HepG2 (cell line): ENCODE results near the gene PRDM10. TPM values are rescaled to one million over a fixed set of nuclear protein-coding genes. Genes with fewer than 3 reads are reported as not detected.
A peak's percentile ranks its signal among the peaks of the same experiment; 100 is the strongest.

Experiments
- AGO1 ChIP-seq: fragments of 200-400 bp; formaldehyde crosslinking; IDR thresholded peaks from 2 replicates; pipeline ENCODE4 v1.6.1; 2017; ENCODE audit warnings: mild to moderate bottlenecking, low read depth, low read length, moderate library complexity; ENCODE audit not compliant: poor library complexity, severe bottlenecking
- AHR ChIP-seq: IDR thresholded peaks from 2 replicates; pipeline ENCODE4 v1.6.1; 2018; ENCODE audit warnings: missing genetic modification reagents, missing compliant biosample characterization
- BRCA1 ChIP-seq: sonication (generic); formaldehyde crosslinking; IDR thresholded peaks from 2 replicates; pipeline ENCODE4 v1.4.0; 2020; ENCODE audit warnings: missing genetic modification reagents
- E2F5 ChIP-seq: sonication (generic); formaldehyde crosslinking; conservative IDR thresholded peaks from 2 replicates; pipeline ENCODE4 v1.4.0; 2020; ENCODE audit warnings: missing genetic modification reagents
- IRF1 ChIP-seq: sonication (generic); formaldehyde crosslinking; IDR thresholded peaks from 2 replicates; pipeline ENCODE4 v1.4.0; 2020; ENCODE audit warnings: low read depth, mild to moderate bottlenecking, missing genetic modification reagents
- NR3C1 ChIP-seq: sonication (generic); formaldehyde crosslinking; IDR thresholded peaks from 2 replicates; pipeline ENCODE4 v1.4.0; 2020; ENCODE audit warnings: missing genetic modification reagents
- PCBP2 ChIP-seq: fragments of 200-400 bp; formaldehyde crosslinking; optimal IDR thresholded peaks from 2 replicates; pipeline ENCODE3; 2018; ENCODE audit warnings: low read length, low read depth; ENCODE audit not compliant: poor library complexity, severe bottlenecking
- PREB ChIP-seq: sonication (generic); formaldehyde crosslinking; IDR thresholded peaks from 2 replicates; pipeline ENCODE4 v1.4.0; 2020; ENCODE audit warnings: missing genetic modification reagents
- SMAD1 ChIP-seq: sonication (generic); formaldehyde crosslinking; IDR thresholded peaks from 2 replicates; pipeline ENCODE4 v1.4.0; 2020; ENCODE audit warnings: missing genetic modification reagents, low read depth, mild to moderate bottlenecking, borderline replicate concordance
- ZBTB39 ChIP-seq: sonication (generic); formaldehyde crosslinking; IDR thresholded peaks from 2 replicates; pipeline ENCODE4 v1.5.0; 2020; ENCODE audit warnings: missing genetic modification reagents
- ZFP36L1 ChIP-seq: sonication (generic); formaldehyde crosslinking; IDR thresholded peaks from 2 replicates; pipeline ENCODE4 v1.8.0; 2022; ENCODE audit warnings: mild to moderate bottlenecking, missing genetic modification reagents, moderate library complexity
- ZNF205 ChIP-seq: IDR thresholded peaks from 2 replicates; pipeline ENCODE4 v1.6.1; 2018; ENCODE audit warnings: missing biosample characterization, missing genetic modification reagents
- ZNF235 ChIP-seq: sonication (generic); formaldehyde crosslinking; IDR thresholded peaks from 2 replicates; pipeline ENCODE4 v1.8.1; 2023; ENCODE audit warnings: mild to moderate bottlenecking, missing genetic modification reagents, borderline replicate concordance
- ZNF337 ChIP-seq: sonication (generic); formaldehyde crosslinking; IDR thresholded peaks from 2 replicates; pipeline ENCODE4 v1.5.1; 2020; ENCODE audit warnings: missing genetic modification reagents, low read depth, mild to moderate bottlenecking, borderline replicate concordance
- ZNF484 ChIP-seq: sonication (generic); formaldehyde crosslinking; IDR thresholded peaks from 2 replicates; pipeline ENCODE4 v1.5.1; 2020; ENCODE audit warnings: mild to moderate bottlenecking, low read depth, missing genetic modification reagents, borderline replicate concordance
- ZNF691 ChIP-seq: sonication (generic); formaldehyde crosslinking; IDR thresholded peaks from 2 replicates; pipeline ENCODE4 v1.4.0; 2020; ENCODE audit warnings: missing genetic modification reagents, low read depth, mild to moderate bottlenecking, borderline replicate concordance
- ZNF773 ChIP-seq: sonication (generic); formaldehyde crosslinking; IDR thresholded peaks from 2 replicates; pipeline ENCODE4 v1.4.0; 2020; ENCODE audit warnings: missing genetic modification reagents, borderline replicate concordance
- ZNF775 ChIP-seq: sonication (generic); formaldehyde crosslinking; IDR thresholded peaks from 2 replicates; pipeline ENCODE4 v1.4.0; 2020; ENCODE audit warnings: missing genetic modification reagents, mild to moderate bottlenecking, moderate library complexity, borderline replicate concordance
- ZUFSP ChIP-seq: sonication (generic); formaldehyde crosslinking; IDR thresholded peaks from 2 replicates; pipeline ENCODE4 v1.9.0; 2021; ENCODE audit warnings: missing genetic modification reagents, mild to moderate bottlenecking, borderline replicate concordance
- polyA plus RNA-seq, 8 experiments: library from polyadenylated mRNA; depleted of rRNA in 3 of 8; stranded (reverse) in 7 of 8; unstranded in 1 of 8; fragments of >200 nt; fragmentation: Illumina TruSeq in 4 of 8; extraction: Trizol in 4 of 8; gene quantifications; 2 replicates each; pipeline versions ENCODE4 v1.2.1 to v1.2.3, GENCODE V29; 2011 to 2016; ENCODE audit warnings: low read depth in 4 of 8, missing spikeins in 1 of 8, mixed read lengths in 1 of 8; ENCODE audit not compliant: insufficient read depth in 1 of 8
- total RNA-seq, 5 experiments: library from RNA; depleted of rRNA; stranded (reverse); fragments of >200 nt; fragmentation: Illumina TruSeq; extraction: Trizol; gene quantifications; 2 replicates each; pipeline ENCODE4 v1.2.3, GENCODE V29; 2016; ENCODE audit warnings: low read depth in 1 of 5

PRDM10 gene
- total and polyA plus RNA-seq, 2 of the 13 experiments (the other 11 are each of a cell fraction or from before 2014, with no cell fraction given): 5.7 to 5.8 TPM

GRCh38 chr11:130002846-130003716, 446 bp upstream of the PRDM10 start (continued):
- TF ChIP-seq ZNF235 (CRISPR knock-in tag) (peak; percentile 96; the same call in 1 of the 2 replicates), PREB (CRISPR knock-in tag) (no peak), IRF1 (no peak), NR3C1 (CRISPR knock-in tag) (no peak), AGO1 (no peak), ZBTB39 (0 out of 2 replicates have a peak, but pooled peaks have one; percentile 42), ZNF773 (CRISPR knock-in tag) (peak; percentile 69; the same call in 1 of the 2 replicates), ZNF775 (CRISPR knock-in tag) (no peak), ZNF484 (CRISPR knock-in tag) (no peak), BRCA1 (peak; percentile 81; the same call in 1 of the 2 replicates), ZNF337 (CRISPR knock-in tag) (no peak), ZNF691 (no peak), SMAD1 (CRISPR knock-in tag) (no peak), PCBP2 (no peak), ZNF205 (CRISPR knock-in tag) (peak; percentile 7), E2F5 (CRISPR knock-in tag) (0 out of 2 replicates have a peak, but pooled peaks have one; percentile 29), ZUFSP (CRISPR knock-in tag) (no peak), AHR (peak; percentile 77; the same call in 1 of the 2 replicates), ZFP36L1 (no peak)
